GM18873 (cell line): ENCODE results near the gene BCAS3.
"Not testable (repeated sequence)": the region's sequence is repeated elsewhere in the genome, so short reads cannot be mapped to it uniquely, and the experiment has no call there.

ENCODE experiments used
- ATAC-seq: cut with Tn5 transposase; IDR thresholded peaks from one replicate; pipeline ENCODE4 v1.9.1; 2021; ENCODE audit warnings: mild to moderate bottlenecking, moderate library complexity, moderate number of reproducible peaks; ENCODE audit not compliant: unreplicated experiment, low FRiP score

The BCAS3 gene

GRCh38 chr17:60916043-60916442 is 238.4 kb downstream of the BCAS3 start:
- no peak for ATAC-seq

GRCh38 chr17:60920107-60920506 is 242.5 kb downstream of the BCAS3 start:
- no peak for ATAC-seq

- ATAC-seq: no peak
Observed at GRCh38 chr17:60923000-60923399, 245.3 kb downstream of the BCAS3 start.

- no peak for ATAC-seq
Observed at GRCh38 chr17:60926466-60927183, 249.0 kb downstream of the BCAS3 start.

GRCh38 chr17:60933739-60934138 is 256.1 kb downstream of the BCAS3 start:
- no peak for ATAC-seq

- ATAC-seq: no peak
Observed at GRCh38 chr17:60934723-60935122, 257.1 kb downstream of the BCAS3 start.

- not testable (repeated sequence) for ATAC-seq
Observed at GRCh38 chr17:60935991-60936390, 258.3 kb downstream of the BCAS3 start.

- ATAC-seq: no peak
Observed at GRCh38 chr17:60939318-60939717, 261.7 kb downstream of the BCAS3 start.

GRCh38 chr17:60941028-60941427 is 263.4 kb downstream of the BCAS3 start:
- ATAC-seq: no peak

- no peak for ATAC-seq
Observed at GRCh38 chr17:60941571-60941970, 263.9 kb downstream of the BCAS3 start.

GRCh38 chr17:60944751-60945150 is 267.1 kb downstream of the BCAS3 start:
- ATAC-seq: no peak

- ATAC-seq: no peak
Observed at GRCh38 chr17:60947100-60947499, 269.4 kb downstream of the BCAS3 start.

- ATAC-seq: no peak
Observed at GRCh38 chr17:60947543-60947942, 269.9 kb downstream of the BCAS3 start.

GRCh38 chr17:60952747-60953146 is 275.1 kb downstream of the BCAS3 start:
- ATAC-seq: no peak

- no peak for ATAC-seq
Observed at GRCh38 chr17:60959011-60959410, 281.4 kb downstream of the BCAS3 start.

GRCh38 chr17:60959696-60960095 is 282.0 kb downstream of the BCAS3 start:
- no peak for ATAC-seq

GRCh38 chr17:60960398-60961065 is 282.9 kb downstream of the BCAS3 start:
- ATAC-seq: no peak

- no peak for ATAC-seq
Observed at GRCh38 chr17:60964160-60964559, 286.5 kb downstream of the BCAS3 start.

GRCh38 chr17:60968266-60968665 is 290.6 kb downstream of the BCAS3 start:
- no peak for ATAC-seq

- no peak for ATAC-seq
Observed at GRCh38 chr17:60969500-60970037, 291.9 kb downstream of the BCAS3 start.

- no peak for ATAC-seq
Observed at GRCh38 chr17:60970741-60971140, 293.1 kb downstream of the BCAS3 start.
